Stimulated activated CD4-positive, alpha-beta T cell treated with anti-CD3 and anti-CD28 coated beads, TNF-alpha, amount 100 ng/mL, for 48 hours (primary cell): Measurements from ENCODE around the gene TSPAN2.

Source experiments
- DNase-seq, 3 donors: peaks; one replicate each; pipeline ENCODE4 v3.0.0-alpha.2; 2020; ENCODE audit warnings: low read depth in 3 of 3

TSPAN2 gene

DNA sequence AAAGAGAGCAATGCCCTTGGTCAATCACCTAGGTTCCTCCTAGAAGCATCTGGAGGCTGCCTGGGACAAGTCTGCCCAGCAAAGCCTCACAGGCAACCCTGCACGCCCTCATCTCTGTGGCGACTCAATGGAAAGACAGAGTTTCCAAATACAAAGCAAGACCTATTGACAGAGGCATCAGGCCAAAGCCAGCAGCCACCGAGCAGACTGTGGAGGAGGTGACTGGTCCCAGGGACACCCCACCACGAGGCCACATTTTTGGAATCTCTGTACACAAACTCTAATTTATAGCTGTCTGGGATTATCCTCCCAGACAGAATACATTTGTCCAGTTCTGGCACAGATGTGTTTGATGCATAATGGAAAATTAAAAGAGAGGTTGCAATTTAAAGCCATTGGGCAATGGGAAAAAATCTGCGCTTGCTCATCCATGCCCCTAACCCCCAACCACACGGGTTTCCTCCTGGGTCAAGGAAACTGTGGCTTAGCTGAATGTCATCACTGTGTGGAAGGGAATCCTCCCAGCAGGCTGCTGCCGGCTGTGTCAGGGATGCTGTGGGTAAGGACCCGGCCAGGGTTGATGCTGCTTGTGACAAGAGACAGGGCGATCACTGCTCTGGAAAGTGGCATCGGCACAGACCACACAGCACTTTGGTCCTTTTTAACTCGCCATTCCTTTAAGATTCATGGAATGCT, 14.3 kb downstream of the TSPAN2 start:
- DNase-seq, result no peak

- DNase-seq, result no peak
Measured at GRCh38 chr1:115073298-115074087, 15.8 kb downstream of the TSPAN2 start.

- no peak for DNase-seq
Measured at GRCh38 chr1:115071012-115071664, 18.2 kb downstream of the TSPAN2 start.

- no peak for DNase-seq
Measured at GRCh38 chr1:115069659-115070308, 19.5 kb downstream of the TSPAN2 start.

DNA sequence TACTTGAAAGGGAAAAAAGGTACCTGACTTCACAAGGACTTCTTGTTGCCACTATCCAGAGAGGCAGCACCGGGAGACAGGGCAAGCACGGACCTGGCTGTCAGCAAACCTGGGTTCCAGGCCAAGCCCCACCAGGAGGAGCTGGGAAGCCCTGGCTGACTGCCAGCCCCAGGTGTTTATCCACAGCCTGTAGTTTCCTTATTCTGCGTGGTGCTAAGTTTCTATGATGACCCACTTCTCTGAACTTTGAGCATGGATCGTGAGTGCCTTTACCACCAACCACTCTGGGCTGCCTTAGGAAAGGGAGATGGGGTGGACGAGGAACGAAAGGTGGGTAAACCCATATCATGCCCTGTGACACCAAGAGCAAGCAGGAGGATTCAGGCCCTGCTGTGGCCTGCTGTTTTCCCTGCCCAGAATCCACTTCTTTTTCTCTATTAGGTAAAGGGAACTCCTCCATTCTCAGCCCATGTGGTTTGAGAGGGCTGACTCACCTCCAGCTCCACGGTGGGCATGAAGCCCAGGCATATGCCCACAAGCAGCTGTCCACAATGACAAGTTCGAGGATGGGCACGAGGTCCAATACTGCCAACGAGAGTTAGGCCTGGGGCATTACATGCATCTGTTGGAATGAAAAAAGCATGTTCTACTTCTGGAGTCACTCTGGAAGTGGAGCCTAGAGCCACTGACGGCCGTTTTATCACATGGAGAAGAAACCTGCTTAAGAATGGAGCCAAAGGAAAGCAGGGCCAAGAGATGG, 20.3 kb downstream of the TSPAN2 start:
- no peak for DNase-seq

DNA sequence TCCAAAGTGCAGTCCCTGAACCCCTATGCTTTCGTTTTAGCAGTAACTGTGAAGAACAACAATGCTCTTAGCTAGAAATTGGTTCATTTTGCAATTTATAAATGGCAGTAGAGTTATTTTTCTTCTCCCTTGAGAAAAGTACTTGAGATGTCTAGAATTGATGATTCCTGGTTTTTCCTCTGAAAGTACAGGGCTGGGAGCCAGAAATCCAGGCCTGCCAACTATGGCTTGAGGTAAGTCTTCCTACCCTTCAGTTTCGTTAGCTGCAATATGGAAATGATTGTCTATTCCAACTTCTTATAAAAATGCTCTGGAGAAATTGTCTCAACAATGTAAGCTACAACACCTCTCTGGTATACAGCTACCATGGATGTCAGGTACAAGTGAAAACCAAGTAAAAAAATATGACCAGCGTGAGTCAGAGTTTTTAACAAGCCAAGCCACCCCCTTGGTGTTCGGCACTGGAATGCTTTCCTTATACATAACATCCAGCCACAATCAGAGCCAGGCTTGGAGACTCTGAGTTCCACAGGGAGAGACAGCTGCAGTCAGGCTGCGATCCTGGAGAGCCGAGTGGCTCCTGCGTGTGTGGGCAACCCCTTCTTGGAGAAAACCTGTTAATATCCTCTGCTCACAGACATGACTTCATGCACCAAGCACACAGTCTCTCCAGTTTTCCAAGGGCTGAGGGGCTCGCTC, 22.0 kb downstream of the TSPAN2 start:
- no peak for DNase-seq

- DNase-seq, result no peak
Measured at GRCh38 chr1:115065021-115065420, 24.3 kb downstream of the TSPAN2 start.

DNA sequence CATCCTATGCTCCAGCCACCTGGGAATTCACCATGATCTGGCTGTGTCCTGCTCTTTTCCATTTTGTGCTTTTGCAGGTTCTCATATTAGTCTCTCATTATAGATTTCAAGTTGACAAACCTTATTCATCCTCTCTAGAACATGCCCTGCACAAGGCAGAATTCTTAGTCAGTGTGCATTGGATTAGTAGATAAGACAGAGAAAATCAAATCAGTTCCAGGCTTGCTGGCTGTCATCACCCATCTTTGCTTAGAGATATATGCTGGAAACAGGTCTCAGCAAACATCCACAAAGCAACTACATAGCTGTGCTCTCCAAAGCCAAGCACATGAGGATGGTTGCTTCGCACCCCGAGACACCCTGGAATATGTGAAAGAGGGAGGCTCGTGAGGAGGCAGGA, 24.8 kb downstream of the TSPAN2 start:
- no peak for DNase-seq

GRCh38 chr1:115063228-115063901, 25.9 kb downstream of the TSPAN2 start:
- DNase-seq, result peak in 1 of 3 donors; percentile 4

DNA sequence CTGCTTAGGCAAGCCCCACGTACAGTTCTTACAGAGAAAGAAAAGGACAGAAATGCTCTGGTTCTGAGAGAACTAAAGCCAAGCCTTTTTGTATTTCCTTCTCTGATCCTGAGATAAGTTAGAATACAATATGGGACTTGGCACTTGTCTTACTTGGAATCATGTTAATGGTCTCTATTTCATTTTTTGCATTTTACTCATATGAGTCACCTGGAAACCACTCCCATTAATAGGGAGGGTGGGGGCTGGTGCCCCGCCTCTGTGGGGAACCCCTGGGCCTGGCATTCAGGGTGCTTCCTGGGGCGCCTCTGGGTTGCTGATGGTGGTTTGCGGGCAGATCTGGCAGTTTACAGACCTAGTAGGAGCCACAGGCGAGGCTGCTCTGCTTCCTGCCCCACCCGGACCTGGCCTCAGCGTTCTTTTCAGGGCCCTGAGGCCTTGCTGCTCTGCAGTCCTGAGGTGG, 26.7 kb downstream of the TSPAN2 start:
- peak; percentile 54 to 77 (median 73) for DNase-seq

- no peak for DNase-seq
Measured at GRCh38 chr1:115060501-115060900, 28.8 kb downstream of the TSPAN2 start.

GRCh38 chr1:115059316-115059715, 30.0 kb downstream of the TSPAN2 start:
- no peak for DNase-seq

GRCh38 chr1:115057661-115058254, 31.5 kb downstream of the TSPAN2 start:
- DNase-seq, result no peak

DNA sequence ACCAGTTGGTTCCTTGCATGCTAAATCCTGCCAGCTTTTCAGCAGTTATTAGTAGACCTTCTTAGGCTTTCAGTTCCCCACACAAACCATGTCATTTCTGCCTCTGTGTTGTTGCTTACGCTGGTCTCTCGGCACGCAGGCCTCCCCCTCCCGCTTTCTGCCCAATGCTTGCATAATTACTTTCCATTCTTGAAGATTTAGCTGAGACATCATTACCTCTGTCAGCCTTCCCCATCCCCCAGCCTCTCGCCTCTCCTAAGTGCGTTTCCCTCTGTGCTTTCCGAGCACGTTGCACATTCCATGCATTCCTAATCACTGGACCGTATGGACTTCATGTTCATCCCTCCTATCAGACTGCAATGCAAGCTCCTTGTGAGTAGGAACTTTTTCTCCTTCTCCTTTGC, 32.9 kb downstream of the TSPAN2 start:
- no peak for DNase-seq

DNA sequence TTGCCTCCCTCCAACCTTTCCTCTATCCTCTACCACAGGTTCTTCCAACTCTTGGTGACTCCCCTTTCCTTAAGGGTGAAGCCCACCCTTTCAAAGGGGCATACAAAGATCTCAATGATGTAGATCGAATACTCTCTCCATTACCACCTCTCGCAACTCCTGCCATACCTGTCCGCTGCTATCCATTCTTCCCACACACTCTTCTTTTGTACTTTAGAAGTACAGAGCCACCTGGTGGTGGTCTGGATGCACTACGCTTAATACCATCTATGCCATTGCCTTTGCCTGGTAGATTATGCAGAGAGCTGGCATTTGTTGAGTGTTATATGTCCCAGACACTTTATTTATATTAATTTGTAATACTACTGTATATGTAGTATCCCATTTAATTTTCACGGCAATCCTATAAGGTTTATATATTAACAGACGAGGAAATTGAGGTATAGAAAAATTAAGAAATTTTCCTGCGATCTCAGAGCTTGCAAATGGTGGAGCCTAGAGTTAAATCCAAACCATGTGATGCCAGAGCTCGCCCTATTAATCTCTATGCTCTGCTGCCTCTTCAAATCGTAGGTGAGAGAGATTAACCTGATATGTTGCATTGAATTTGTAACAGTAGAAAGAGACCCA, 36.7 kb downstream of the TSPAN2 start:
- peak; percentile 32 to 38 (median 33) for DNase-seq

GRCh38 chr1:115051850-115052249, 37.5 kb downstream of the TSPAN2 start:
- no peak for DNase-seq

DNA sequence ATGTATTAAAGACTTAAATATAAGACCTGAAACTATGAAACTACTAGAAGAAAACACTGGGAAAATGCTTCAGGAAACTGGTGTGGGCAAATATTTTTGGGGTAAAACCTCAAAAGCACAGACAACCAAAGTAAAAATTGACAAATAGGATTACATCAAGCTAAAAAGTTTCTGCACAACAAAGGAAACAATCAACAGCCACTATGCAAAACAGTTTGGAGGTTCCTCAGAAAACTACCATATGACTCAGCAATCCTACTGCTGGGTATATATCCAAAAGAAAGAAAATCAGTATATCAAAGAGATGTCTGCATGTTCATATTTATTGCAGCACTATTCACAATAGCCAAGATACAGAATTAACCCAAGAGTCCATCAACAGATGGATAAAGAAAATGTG, 42.6 kb downstream of the TSPAN2 start:
- DNase-seq, result no peak

- DNase-seq, result no peak
Measured at GRCh38 chr1:115041654-115042053, 47.6 kb downstream of the TSPAN2 start.

GRCh38 chr1:115040501-115040900, 48.8 kb downstream of the TSPAN2 start:
- no peak for DNase-seq
